HG03442 (cell line): ENCODE results near the gene SMS.
A peak's percentile ranks its signal among the peaks of the same experiment; 100 is the strongest.
"Not testable (repeated sequence)": the region's sequence is repeated elsewhere in the genome, so short reads cannot be mapped to it uniquely, and the experiment has no call there.

ENCODE experiments used
- ATAC-seq: cut with Tn5 transposase; IDR thresholded peaks from one replicate; pipeline ENCODE4 v1.9.1; 2021; ENCODE audit warnings: mild to moderate bottlenecking, moderate library complexity; ENCODE audit not compliant: unreplicated experiment

Gene SMS

GRCh38 chrX:21949689-21950088, 9.2 kb downstream of the SMS start:
- no peak for ATAC-seq

GRCh38 chrX:21950557-21950956, 10.0 kb downstream of the SMS start:
- not testable (repeated sequence) for ATAC-seq

GRCh38 chrX:21952624-21953023, 12.1 kb downstream of the SMS start:
- ATAC-seq = no peak

- not testable (repeated sequence) for ATAC-seq
These were observed 12.8 kb downstream of the SMS start for GRCh38 chrX:21953195-21953830.

GRCh38 chrX:21955403-21956189, 15.1 kb downstream of the SMS start:
- ATAC-seq = no peak

- ATAC-seq = no peak
These were observed 16.3 kb downstream of the SMS start for GRCh38 chrX:21956783-21957182.

GRCh38 chrX:21958187-21958586, 17.7 kb downstream of the SMS start:
- ATAC-seq = no peak

- ATAC-seq = no peak
These were observed 18.4 kb downstream of the SMS start for GRCh38 chrX:21958916-21959315.

- peak; percentile 38 for ATAC-seq
These were observed 19.0 kb downstream of the SMS start for GRCh38 chrX:21959362-21960051.

GRCh38 chrX:21960569-21961541, 20.3 kb downstream of the SMS start:
- ATAC-seq = no peak

- no peak for ATAC-seq
These were observed 21.9 kb downstream of the SMS start for GRCh38 chrX:21962361-21962760.

GRCh38 chrX:21963269-21963668, 22.8 kb downstream of the SMS start:
- no peak for ATAC-seq

GRCh38 chrX:21963731-21964405, 23.4 kb downstream of the SMS start:
- no peak for ATAC-seq

- no peak for ATAC-seq
These were observed 26.4 kb downstream of the SMS start for GRCh38 chrX:21966866-21967265.

GRCh38 chrX:21968333-21968732, 27.8 kb downstream of the SMS start:
- no peak for ATAC-seq

- ATAC-seq = no peak
These were observed 29.8 kb downstream of the SMS start for GRCh38 chrX:21970326-21970725.

GRCh38 chrX:21972046-21972445, 31.5 kb downstream of the SMS start:
- ATAC-seq = no peak

- no peak for ATAC-seq
These were observed 32.2 kb downstream of the SMS start for GRCh38 chrX:21972721-21973120.

GRCh38 chrX:21973321-21974010, 33.0 kb downstream of the SMS start:
- no peak for ATAC-seq

- peak; percentile 80 for ATAC-seq
These were observed 33.5 kb downstream of the SMS start for GRCh38 chrX:21974011-21974385.
